Peyer's patch (tissue), 4 donors: ENCODE results near the gene GAST.

ENCODE experiments used
- CTCF ChIP-seq, 6 experiments: fragments of 450-650 bp in 4 of 6; fragments of 200-600 bp in 2 of 6; sonication (generic) in 1 of 6; IDR thresholded peaks; one replicate each; pipeline ENCODE4 v1.5.1; 2017 to 2019; ENCODE audit warnings: antibody characterized with exemption in 6 of 6, mild to moderate bottlenecking in 3 of 6, moderate library complexity in 1 of 6
- POLR2A ChIP-seq, 2 donors: fragments of 450-650 bp; IDR thresholded peaks; one replicate each; pipeline ENCODE4 v1.5.1; 2017; ENCODE audit warnings: antibody characterized with exemption in 2 of 2, mild to moderate bottlenecking in 2 of 2, moderate library complexity in 2 of 2

GRCh38 chr17:41723801-41724475, 11.8 kb downstream of the GAST start:
- TF ChIP-seq POLR2A (IDR thresholded peaks at IDR 0.05) (no peak), CTCF (IDR thresholded peaks at IDR 0.05) (no peak)
